ENCODE measurements around the gene ACOD1.

DNA sequence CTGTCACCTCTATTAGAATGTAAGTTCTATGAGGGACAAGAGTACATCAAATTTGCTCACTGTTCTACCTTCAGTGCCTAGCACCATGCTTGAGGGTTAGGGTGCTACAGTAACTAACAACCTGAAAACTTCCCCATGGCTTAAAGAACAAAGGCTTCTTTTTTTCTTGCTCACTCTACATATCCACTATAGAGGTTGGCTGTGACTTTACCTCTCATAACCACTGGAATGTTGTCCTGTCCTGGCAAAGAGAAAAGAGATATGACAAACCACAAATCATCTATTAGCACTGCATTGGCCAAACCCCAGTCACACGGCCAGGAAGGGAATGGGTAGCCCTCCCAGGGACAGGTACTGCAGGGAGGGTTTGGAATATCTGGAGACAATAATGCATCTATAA is 23.2 kb upstream of the ACOD1 start:
- TF ChIP-seq, protein P1, sequence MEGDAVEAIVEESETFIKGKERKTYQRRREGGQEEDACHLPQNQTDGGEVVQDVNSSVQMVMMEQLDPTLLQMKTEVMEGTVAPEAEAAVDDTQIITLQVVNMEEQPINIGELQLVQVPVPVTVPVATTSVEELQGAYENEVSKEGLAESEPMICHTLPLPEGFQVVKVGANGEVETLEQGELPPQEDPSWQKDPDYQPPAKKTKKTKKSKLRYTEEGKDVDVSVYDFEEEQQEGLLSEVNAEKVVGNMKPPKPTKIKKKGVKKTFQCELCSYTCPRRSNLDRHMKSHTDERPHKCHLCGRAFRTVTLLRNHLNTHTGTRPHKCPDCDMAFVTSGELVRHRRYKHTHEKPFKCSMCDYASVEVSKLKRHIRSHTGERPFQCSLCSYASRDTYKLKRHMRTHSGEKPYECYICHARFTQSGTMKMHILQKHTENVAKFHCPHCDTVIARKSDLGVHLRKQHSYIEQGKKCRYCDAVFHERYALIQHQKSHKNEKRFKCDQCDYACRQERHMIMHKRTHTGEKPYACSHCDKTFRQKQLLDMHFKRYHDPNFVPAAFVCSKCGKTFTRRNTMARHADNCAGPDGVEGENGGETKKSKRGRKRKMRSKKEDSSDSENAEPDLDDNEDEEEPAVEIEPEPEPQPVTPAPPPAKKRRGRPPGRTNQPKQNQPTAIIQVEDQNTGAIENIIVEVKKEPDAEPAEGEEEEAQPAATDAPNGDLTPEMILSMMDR (IDR thresholded peaks at IDR 0.05): no peak
- TF ChIP-seq POLR2A (IDR thresholded peaks at IDR 0.05): no peak

Data from thyroid gland (tissue), 4 donors.